HFFc6 (cell line): ENCODE data around the gene UBE2K. TPM values are rescaled to one million over a fixed set of nuclear protein-coding genes. Genes with fewer than 3 reads are reported as not detected.
A peak's percentile ranks its signal among the peaks of the same experiment; 100 is the strongest.
"Not testable (repeated sequence)": the region's sequence is repeated elsewhere in the genome, so short reads cannot be mapped to it uniquely, and the experiment has no call there.

Experiments used
- DNase-seq: peaks from one replicate; pipeline ENCODE4 v3.0.0-alpha.2; 2018
- H3K27ac Mint-ChIP-seq: 2 replicates; pipeline ENCODE4 v1.8.0; 2020; ENCODE audit warnings: mild to moderate bottlenecking, mixed read lengths
- H3K27me3 Mint-ChIP-seq: 2 replicates; pipeline ENCODE4 v1.8.0; 2021; ENCODE audit warnings: mild to moderate bottlenecking, moderate library complexity, mixed read lengths; ENCODE audit not compliant: insufficient read depth
- H3K36me3 Mint-ChIP-seq: 2 replicates; pipeline ENCODE4 v1.8.0; 2021; ENCODE audit warnings: low read depth, mixed read lengths
- H3K4me1 Mint-ChIP-seq: 2 replicates; pipeline ENCODE4 v1.8.0; 2020; ENCODE audit warnings: low read depth, mixed read lengths
- H3K4me3 Mint-ChIP-seq: 2 replicates; pipeline ENCODE4 v1.8.0; 2020; ENCODE audit warnings: mild to moderate bottlenecking, moderate library complexity, mixed read lengths
- H3K9me3 Mint-ChIP-seq: 2 replicates; pipeline ENCODE4 v1.8.0; 2020; ENCODE audit warnings: mild to moderate bottlenecking, mixed read lengths
- total RNA-seq, 6 experiments: library from RNA; stranded (reverse); fragmentation: NEBNext Ultra II Directional; extraction: Animal tissue kit (Norgen Biotek cat#: 25700); gene quantifications; 2 replicates in 1 of 6; 3 replicates in 5 of 6; pipeline ENCODE4 v1.2.3, GENCODE V29; 2021
- TF ChIP-seq, protein P1 (sequence below): fragments of 200-600 bp; sonication (generic); IDR thresholded peaks from 2 replicates; pipeline ENCODE4 v1.5.0; 2021; ENCODE audit warnings: antibody characterized with exemption, mild to moderate bottlenecking

Gene UBE2K
- total RNA-seq, 6 experiments from 2014 or later = 84.8 to 104 (median 90.6) TPM

DNA sequence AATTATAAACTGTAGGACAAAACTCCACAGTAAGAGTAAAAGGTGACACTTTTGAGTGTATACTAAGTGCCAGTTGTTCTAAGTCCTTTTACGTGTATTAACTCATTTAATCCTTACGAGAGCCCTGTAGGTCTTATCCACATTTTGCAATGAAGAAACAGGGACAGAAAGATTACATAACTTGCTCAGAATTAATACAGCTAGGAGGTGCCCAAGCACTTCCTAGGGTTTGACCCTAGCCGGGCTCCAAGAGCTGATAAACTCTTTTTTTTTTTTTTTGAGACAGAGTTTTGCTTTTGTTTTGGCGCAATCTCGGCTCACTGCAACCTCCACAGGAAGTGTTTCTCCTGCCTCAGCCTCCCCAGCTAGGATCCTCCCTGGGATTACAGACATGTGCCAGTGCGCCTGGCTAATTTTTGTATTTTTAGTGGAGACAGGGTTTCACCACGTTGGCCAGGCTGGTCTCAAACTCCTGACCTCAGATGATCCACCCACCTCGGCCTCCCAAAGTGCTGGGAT is 110.4 kb downstream of the UBE2K start:
- TF ChIP-seq, protein P1, sequence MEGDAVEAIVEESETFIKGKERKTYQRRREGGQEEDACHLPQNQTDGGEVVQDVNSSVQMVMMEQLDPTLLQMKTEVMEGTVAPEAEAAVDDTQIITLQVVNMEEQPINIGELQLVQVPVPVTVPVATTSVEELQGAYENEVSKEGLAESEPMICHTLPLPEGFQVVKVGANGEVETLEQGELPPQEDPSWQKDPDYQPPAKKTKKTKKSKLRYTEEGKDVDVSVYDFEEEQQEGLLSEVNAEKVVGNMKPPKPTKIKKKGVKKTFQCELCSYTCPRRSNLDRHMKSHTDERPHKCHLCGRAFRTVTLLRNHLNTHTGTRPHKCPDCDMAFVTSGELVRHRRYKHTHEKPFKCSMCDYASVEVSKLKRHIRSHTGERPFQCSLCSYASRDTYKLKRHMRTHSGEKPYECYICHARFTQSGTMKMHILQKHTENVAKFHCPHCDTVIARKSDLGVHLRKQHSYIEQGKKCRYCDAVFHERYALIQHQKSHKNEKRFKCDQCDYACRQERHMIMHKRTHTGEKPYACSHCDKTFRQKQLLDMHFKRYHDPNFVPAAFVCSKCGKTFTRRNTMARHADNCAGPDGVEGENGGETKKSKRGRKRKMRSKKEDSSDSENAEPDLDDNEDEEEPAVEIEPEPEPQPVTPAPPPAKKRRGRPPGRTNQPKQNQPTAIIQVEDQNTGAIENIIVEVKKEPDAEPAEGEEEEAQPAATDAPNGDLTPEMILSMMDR = no peak
- Mint-ChIP-seq H3K4me1 (no peaks in the 10 kb centered on the region; the same call in 1 of the 2 replicates), H3K9me3 (peaks cover 11% of the 10 kb centered on the region), H3K36me3 (peaks cover 8% of the 10 kb centered on the region), H3K27me3 (peaks cover 7% of the 10 kb centered on the region; the same call in 1 of the 2 replicates), H3K4me3 (no peak overlapping the region), H3K27ac (no peak overlapping the region)
- DNase-seq = no peak

DNA sequence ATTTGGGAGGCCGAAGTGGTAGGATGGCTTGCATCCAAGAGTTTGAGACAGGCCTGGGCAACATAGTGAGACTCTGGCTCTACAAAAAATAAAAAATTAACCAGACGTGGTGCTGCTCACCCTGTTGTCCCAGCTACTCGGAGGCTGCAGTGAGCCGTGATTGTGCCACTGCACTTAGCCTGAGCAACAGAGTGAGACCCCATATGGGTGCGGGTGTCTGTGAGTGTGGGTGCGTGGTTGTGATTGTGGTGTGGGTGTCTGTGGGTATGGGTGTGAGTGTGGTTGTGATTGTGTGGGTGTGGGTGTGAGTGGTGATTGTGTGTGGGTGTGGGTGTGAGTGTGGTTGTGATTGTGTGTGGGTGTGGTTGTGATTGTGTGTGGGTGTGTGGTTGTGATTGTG is 114.6 kb downstream of the UBE2K start:
- H3K27ac Mint-ChIP-seq = peak overlapping the region; percentile 46
- peaks cover 17% of the 10 kb centered on the region for H3K9me3 Mint-ChIP-seq
- no peak overlapping the region; the same call in 1 of the 2 replicates for H3K4me3 Mint-ChIP-seq
- TF ChIP-seq, protein P1 = no peak
- peaks cover 7% of the 10 kb centered on the region; the same call in 1 of the 2 replicates for H3K27me3 Mint-ChIP-seq
- no peak for DNase-seq
- peaks cover 8% of the 10 kb centered on the region for H3K36me3 Mint-ChIP-seq
- no peaks in the 10 kb centered on the region; the same call in 1 of the 2 replicates for H3K4me1 Mint-ChIP-seq

DNA sequence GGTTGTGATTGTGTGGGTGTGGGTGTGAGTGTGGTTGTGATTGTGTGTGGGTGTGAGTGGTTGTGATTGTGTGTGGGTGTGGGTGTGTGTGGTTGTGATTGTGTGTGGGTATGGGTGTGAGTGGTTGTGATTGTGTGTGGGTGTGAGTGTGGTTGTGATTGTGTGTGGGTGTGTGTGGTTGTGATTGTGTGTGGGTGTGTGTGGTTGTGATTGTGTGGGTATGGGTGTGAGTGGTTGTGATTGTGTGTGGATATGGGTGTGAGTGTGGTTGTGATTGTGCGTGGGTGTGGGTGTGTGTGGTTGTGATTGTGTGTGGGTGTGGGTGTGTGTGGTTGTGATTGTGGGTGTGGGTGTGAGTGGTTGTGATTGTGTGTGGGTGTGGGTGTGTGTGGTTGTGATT is 115.1 kb downstream of the UBE2K start:
- H3K4me1 Mint-ChIP-seq, H3K27ac Mint-ChIP-seq, DNase-seq, H3K4me3 Mint-ChIP-seq, H3K36me3 Mint-ChIP-seq, H3K27me3 Mint-ChIP-seq: not testable (repeated sequence)
- H3K9me3 Mint-ChIP-seq = peaks cover 17% of the 10 kb centered on the region

DNA sequence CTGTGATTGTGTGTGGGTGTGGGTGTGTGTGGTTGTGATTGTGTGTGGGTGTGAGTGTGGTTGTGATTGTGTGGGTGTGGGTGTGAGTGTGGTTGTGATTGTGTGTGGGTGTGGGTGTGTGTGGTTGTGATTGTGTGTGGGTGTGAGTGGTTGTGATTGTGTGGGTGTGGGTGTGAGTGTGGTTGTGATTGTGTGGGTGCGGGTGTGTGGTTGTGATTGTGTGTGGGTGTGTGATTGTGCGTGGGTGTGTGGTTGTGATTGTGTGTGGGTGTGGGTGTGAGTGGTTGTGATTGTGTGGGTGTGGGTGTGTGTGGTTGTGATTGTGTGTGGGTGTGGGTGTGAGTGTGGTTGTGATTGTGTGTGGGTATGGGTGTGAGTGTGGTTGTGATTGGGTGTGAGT is 115.8 kb downstream of the UBE2K start:
- not testable (repeated sequence) for H3K4me3 Mint-ChIP-seq, H3K27ac Mint-ChIP-seq, H3K4me1 Mint-ChIP-seq, DNase-seq, H3K27me3 Mint-ChIP-seq, H3K36me3 Mint-ChIP-seq
- peaks cover 17% of the 10 kb centered on the region for H3K9me3 Mint-ChIP-seq

DNA sequence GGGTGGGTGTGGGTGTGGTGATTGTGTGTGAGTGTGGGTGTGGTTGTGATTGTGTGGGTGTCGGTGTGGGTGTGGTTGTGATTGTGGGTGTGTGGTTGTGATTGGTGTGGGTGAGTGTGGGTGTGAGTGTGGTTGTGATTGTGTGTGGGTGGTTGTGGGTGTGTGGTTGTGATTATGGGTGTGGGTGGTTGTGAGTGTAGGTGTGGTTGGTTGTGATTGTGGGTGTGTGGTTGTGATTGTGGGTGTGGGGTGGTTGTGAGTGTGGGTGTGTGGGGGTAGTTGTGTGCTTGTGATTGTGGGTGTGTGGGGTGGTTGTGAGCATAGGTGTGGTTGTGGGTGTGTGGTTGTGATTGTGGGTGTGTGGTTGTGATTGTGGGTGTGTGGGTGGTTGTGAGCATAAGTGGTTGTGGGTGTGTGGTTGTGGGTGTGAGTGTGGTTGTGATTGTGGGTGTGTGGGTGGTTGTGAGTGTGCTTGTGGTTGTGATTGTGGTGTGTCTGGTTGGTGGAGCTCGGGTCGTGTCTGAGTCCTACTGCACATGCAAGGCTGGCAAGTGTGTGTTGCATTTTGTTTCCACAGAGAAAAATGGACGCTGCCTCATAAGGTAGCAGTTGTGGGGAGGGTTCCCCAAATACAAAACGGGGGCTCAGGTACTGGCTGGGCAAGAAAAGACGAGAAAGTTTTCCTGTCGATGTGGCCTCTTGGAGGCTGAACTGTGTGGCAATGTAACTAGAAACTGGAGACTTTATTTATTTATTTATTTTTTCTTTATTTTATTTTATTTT is 116.7 kb downstream of the UBE2K start:
- H3K36me3 Mint-ChIP-seq = peaks cover 8% of the 10 kb centered on the region
- peaks cover 7% of the 10 kb centered on the region; the same call in 1 of the 2 replicates for H3K27me3 Mint-ChIP-seq
- H3K27ac Mint-ChIP-seq = no peak overlapping the region
- TF ChIP-seq, protein P1 = no peak
- H3K4me3 Mint-ChIP-seq = no peak overlapping the region
- no peaks in the 10 kb centered on the region; the same call in 1 of the 2 replicates for H3K4me1 Mint-ChIP-seq
- no peak for DNase-seq
- peaks cover 17% of the 10 kb centered on the region for H3K9me3 Mint-ChIP-seq

DNA sequence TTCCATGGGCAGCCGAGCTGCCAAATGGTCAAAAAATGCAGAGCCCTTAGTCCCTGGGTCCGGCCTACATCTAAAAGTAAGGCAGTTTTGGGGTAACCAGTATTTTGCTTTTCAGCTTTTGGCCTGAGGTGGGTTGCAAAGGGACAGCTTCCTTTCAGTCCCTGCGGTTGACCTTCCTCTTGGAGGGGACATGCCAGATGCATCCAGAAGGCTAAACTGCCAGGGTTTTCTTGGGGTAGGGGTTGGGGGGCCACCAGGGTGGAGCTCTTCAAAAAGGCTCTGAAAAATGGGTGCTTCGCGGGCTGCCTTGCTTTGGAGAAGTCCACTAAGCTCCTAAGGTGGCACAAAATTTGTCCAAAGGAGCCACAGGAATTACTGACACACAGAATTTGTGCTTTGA is 120.7 kb downstream of the UBE2K start:
- H3K36me3 Mint-ChIP-seq = peaks cover 6% of the 10 kb centered on the region; the same call in 1 of the 2 replicates
- no peak overlapping the region for H3K4me3 Mint-ChIP-seq
- H3K27ac Mint-ChIP-seq = no peak overlapping the region
- no peaks in the 10 kb centered on the region; the same call in none of the 2 replicates for H3K27me3 Mint-ChIP-seq
- peaks cover 7% of the 10 kb centered on the region for H3K4me1 Mint-ChIP-seq
- TF ChIP-seq, protein P1 = no peak
- no peak for DNase-seq
- peaks cover 6% of the 10 kb centered on the region for H3K9me3 Mint-ChIP-seq
